Naive B cell (primary cell): Measurements from ENCODE around the gene ZNF135. TPM values are rescaled to one million over a fixed set of nuclear protein-coding genes. Genes with fewer than 3 reads are reported as not detected.

ENCODE experiments used
- ATAC-seq, 2 donors: fragments of 150-1000 bp; cut with Tn5 transposase; 2 replicates each; pipeline ENCODE4 v1.10.0; 2021; ENCODE audit warnings: low read depth in 2 of 2, mild to moderate bottlenecking in 2 of 2, moderate library complexity in 2 of 2
- DNase-seq: peaks from one replicate; pipeline ENCODE4 v3.0.0; 2022
- H3K27ac Mint-ChIP-seq, 6 donors: one replicate each; pipeline ENCODE4 v1.8.0; 2020 to 2022; ENCODE audit warnings: mild to moderate bottlenecking in 6 of 6, mixed read lengths in 6 of 6, moderate library complexity in 5 of 6, inconsistent platforms in 2 of 6
- H3K27me3 Mint-ChIP-seq, 3 donors: one replicate each; pipeline ENCODE4 v1.8.0; 2021 to 2022; ENCODE audit warnings: mixed read lengths in 3 of 3, mild to moderate bottlenecking in 1 of 3
- H3K36me3 Mint-ChIP-seq, 2 donors: one replicate each; pipeline ENCODE4 v1.8.0; 2020 to 2022; ENCODE audit warnings: mixed read lengths in 2 of 2, inconsistent platforms in 1 of 2, mild to moderate bottlenecking in 1 of 2
- H3K4me1 Mint-ChIP-seq, 3 donors: one replicate each; pipeline ENCODE4 v1.8.0; 2020 to 2022; ENCODE audit warnings: mixed read lengths in 3 of 3, inconsistent platforms in 1 of 3, mild to moderate bottlenecking in 1 of 3, moderate library complexity in 1 of 3
- H3K4me3 Mint-ChIP-seq, 8 donors: one replicate each; pipeline ENCODE4 v1.8.0; 2020 to 2022; ENCODE audit warnings: mild to moderate bottlenecking in 8 of 8, mixed read lengths in 8 of 8, moderate library complexity in 8 of 8, inconsistent platforms in 2 of 8
- H3K9me3 Mint-ChIP-seq, 7 donors: one replicate each; pipeline ENCODE4 v1.8.0; 2020 to 2022; ENCODE audit warnings: mixed read lengths in 7 of 7, mild to moderate bottlenecking in 5 of 7, inconsistent platforms in 2 of 7, moderate library complexity in 1 of 7
- polyA plus RNA-seq, 6 donors: library from polyadenylated mRNA; unstranded; fragments of 300-500 nt; fragmentation: Illumina TruSeq; gene quantifications; one replicate each; pipeline ENCODE4 v1.2.3, GENCODE V29; 2021; ENCODE audit warnings: low read depth in 6 of 6

ZNF135 gene
- polyA plus RNA-seq: 10 to 100 TPM in 1 of 6 donors, 1 to 10 TPM in 4, not detected in 1; 4.2 to 11.1 (median 5.6) TPM

GRCh38 chr19:58059003-58059670, at the start of gene ZNF135:
Gene ZNF135, plus strand, starts transcription at chr19:58059282. Its CDS starts 721 bp downstream, at chr19:58060003.
- Mint-ChIP-seq H3K27me3 (peaks cover 8 to 21% (median 18%) of the 10 kb centered on the region in 3 donors), H3K36me3 (peaks cover 6 to 30% of the 10 kb centered on the region in 2 donors), H3K27ac (peak within 1 kb of the TSS; percentile 80 to 98 (median 94)), H3K4me1 (peaks cover 14 to 26% (median 14%) of the 10 kb centered on the region in 3 donors), H3K4me3 (peak within 1 kb of the TSS; percentile 89 to 94 (median 92)), H3K9me3 (peaks cover 10 to 36% (median 13%) of the 10 kb centered on the region in 7 donors)
- ATAC-seq (peak; percentile 90 to 91), DNase-seq (peak; percentile 85)

- Mint-ChIP-seq H3K4me1 (peaks cover 6 to 37% (median 27%) of the 10 kb centered on the region in 3 donors), H3K27ac (peak overlapping the region; percentile 30 to 95 (median 91)), H3K9me3 (peaks cover 0 to 30% (median 12%) of the 10 kb centered on the region in 7 donors), H3K27me3 (no peaks in the 10 kb centered on the region), H3K4me3 (peak overlapping the region; percentile 83 to 93 (median 90)), H3K36me3 (peaks cover 4 to 40% of the 10 kb centered on the region in 2 donors)
- DNase-seq (no peak), ATAC-seq (no peak)
These were observed 49.8 kb upstream of the ZNF135 start for GRCh38 chr19:58009301-58009665.

GRCh38 chr19:58009666-58010301, 49.3 kb upstream of the ZNF135 start:
- DNase-seq (peak; percentile 87), ATAC-seq (peak; percentile 96 to 99)
- Mint-ChIP-seq H3K27ac (peak overlapping the region; percentile 67 to 95 (median 92)), H3K36me3 (peaks cover 2 to 35% of the 10 kb centered on the region in 2 donors), H3K4me3 (peak overlapping the region; percentile 83 to 93 (median 90)), H3K27me3 (no peaks in the 10 kb centered on the region), H3K4me1 (peaks cover 1 to 32% (median 22%) of the 10 kb centered on the region in 3 donors), H3K9me3 (peaks cover 0 to 26% (median 9%) of the 10 kb centered on the region in 7 donors)

- no peak for DNase-seq
- Mint-ChIP-seq H3K27ac (peak overlapping the region in 5 of 6 donors; percentile 60 to 94 (median 90)), H3K27me3 (no peaks in the 10 kb centered on the region), H3K4me3 (peak overlapping the region; percentile 83 to 93 (median 90)), H3K9me3 (peaks cover 0 to 23% (median 8%) of the 10 kb centered on the region in 7 donors), H3K4me1 (peaks cover 0 to 25% (median 15%) of the 10 kb centered on the region in 3 donors), H3K36me3 (peaks cover 0 to 28% of the 10 kb centered on the region in 2 donors)
- no peak for ATAC-seq
These were observed 48.6 kb upstream of the ZNF135 start for GRCh38 chr19:58010507-58010906.

GRCh38 chr19:58014141-58014540, 44.9 kb upstream of the ZNF135 start:
- H3K36me3 Mint-ChIP-seq: peaks cover 0 to 7% of the 10 kb centered on the region in 2 donors
- H3K27me3 Mint-ChIP-seq: peaks cover 0 to 5% (median 0%) of the 10 kb centered on the region in 3 donors
- H3K4me3 Mint-ChIP-seq: no peak overlapping the region
- no peak for DNase-seq
- ATAC-seq: no peak
- H3K4me1 Mint-ChIP-seq: peaks cover 0 to 12% (median 3%) of the 10 kb centered on the region in 3 donors
- H3K27ac Mint-ChIP-seq: no peak overlapping the region
- H3K9me3 Mint-ChIP-seq: peaks cover 0 to 9% (median 0%) of the 10 kb centered on the region in 7 donors

- peaks cover 0 to 10% (median 7%) of the 10 kb centered on the region in 3 donors for H3K4me1 Mint-ChIP-seq
- peaks cover 0 to 5% (median under 1%) of the 10 kb centered on the region in 7 donors for H3K9me3 Mint-ChIP-seq
- no peak overlapping the region for H3K27ac Mint-ChIP-seq
- H3K4me3 Mint-ChIP-seq: no peak overlapping the region
- H3K36me3 Mint-ChIP-seq: no peaks in the 10 kb centered on the region
- DNase-seq: no peak
- ATAC-seq: no peak
- H3K27me3 Mint-ChIP-seq: peaks cover 0 to 6% (median 5%) of the 10 kb centered on the region in 3 donors
These were observed 39.0 kb upstream of the ZNF135 start for GRCh38 chr19:58020129-58020528.

- Mint-ChIP-seq H3K27me3 (peaks cover 0 to 6% (median 0%) of the 10 kb centered on the region in 3 donors), H3K36me3 (no peaks in the 10 kb centered on the region), H3K9me3 (peaks cover 0 to 10% (median 4%) of the 10 kb centered on the region in 7 donors), H3K4me1 (peaks cover 0 to 10% (median 7%) of the 10 kb centered on the region in 3 donors), H3K27ac (peak overlapping the region in 5 of 6 donors; percentile 11 to 95 (median 61)), H3K4me3 (peak overlapping the region in 2 of 8 donors; percentile 26 to 45)
- DNase-seq (peak; percentile 74), ATAC-seq (peak; percentile 99)
These were observed 37.4 kb upstream of the ZNF135 start for GRCh38 chr19:58021541-58022282.

- no peak overlapping the region for H3K4me3 Mint-ChIP-seq
These were observed 36.8 kb upstream of the ZNF135 start for GRCh38 chr19:58022283-58022660.

GRCh38 chr19:58024661-58025060, 34.4 kb upstream of the ZNF135 start:
- no peaks in the 10 kb centered on the region for H3K36me3 Mint-ChIP-seq
- peaks cover 0 to 10% (median 7%) of the 10 kb centered on the region in 3 donors for H3K4me1 Mint-ChIP-seq
- DNase-seq (no peak), ATAC-seq (no peak)
- no peak overlapping the region for H3K4me3 Mint-ChIP-seq
- peaks cover 8 to 17% (median 16%) of the 10 kb centered on the region in 3 donors for H3K27me3 Mint-ChIP-seq
- H3K27ac Mint-ChIP-seq: no peak overlapping the region
- H3K9me3 Mint-ChIP-seq: peaks cover 0 to 14% (median 6%) of the 10 kb centered on the region in 7 donors

More at GRCh38 chr19:58022283-58022660, 36.8 kb upstream of the ZNF135 start:
- H3K36me3 Mint-ChIP-seq: no peaks in the 10 kb centered on the region
- peaks cover 0 to 10% (median 7%) of the 10 kb centered on the region in 3 donors for H3K4me1 Mint-ChIP-seq
- H3K9me3 Mint-ChIP-seq: peaks cover 0 to 10% (median 5%) of the 10 kb centered on the region in 7 donors
- peaks cover 0 to 6% (median 0%) of the 10 kb centered on the region in 3 donors for H3K27me3 Mint-ChIP-seq
- no peak for DNase-seq
- H3K27ac Mint-ChIP-seq: peak overlapping the region in 2 of 6 donors; percentile 61 to 74
- peak; percentile 13 to 20 for ATAC-seq

GRCh38 chr19:58033741-58034476, 25.2 kb upstream of the ZNF135 start, which contains the start of gene ZSCAN1:
Gene ZSCAN1, plus strand, starts transcription at chr19:58034025. Its CDS starts 3,812 bp downstream, at chr19:58037837.
- Mint-ChIP-seq H3K9me3 (peaks cover 13 to 39% (median 19%) of the 10 kb centered on the region in 7 donors), H3K4me1 (peaks cover 8 to 18% (median 9%) of the 10 kb centered on the region in 3 donors), H3K36me3 (peaks cover 4 to 33% of the 10 kb centered on the region in 2 donors), H3K4me3 (peak within 1 kb of the TSS; percentile 70 to 92 (median 79)), H3K27me3 (peaks cover 25 to 56% (median 47%) of the 10 kb centered on the region in 3 donors), H3K27ac (peak within 1 kb of the TSS in 4 of 6 donors; percentile 85 to 96 (median 93))
- DNase-seq (peak; percentile 74), ATAC-seq (peak; percentile 92)

- DNase-seq (no peak), ATAC-seq (no peak)
- peaks cover 11 to 36% (median 19%) of the 10 kb centered on the region in 7 donors for H3K9me3 Mint-ChIP-seq
- peaks cover 4 to 33% of the 10 kb centered on the region in 2 donors for H3K36me3 Mint-ChIP-seq
- peaks cover 22 to 56% (median 47%) of the 10 kb centered on the region in 3 donors for H3K27me3 Mint-ChIP-seq
- H3K4me1 Mint-ChIP-seq: peaks cover 8 to 18% (median 9%) of the 10 kb centered on the region in 3 donors
- H3K27ac Mint-ChIP-seq: peak overlapping the region in 1 of 6 donors; percentile 85
- H3K4me3 Mint-ChIP-seq: peak overlapping the region in 3 of 8 donors; percentile 72 to 92 (median 88)
These were observed 24.6 kb upstream of the ZNF135 start for GRCh38 chr19:58034477-58034793.

- peaks cover 12 to 33% (median 19%) of the 10 kb centered on the region in 7 donors for H3K9me3 Mint-ChIP-seq
- peaks cover 8 to 18% (median 9%) of the 10 kb centered on the region in 3 donors for H3K4me1 Mint-ChIP-seq
- ATAC-seq: no peak
- DNase-seq: no peak
- H3K36me3 Mint-ChIP-seq: peaks cover 4 to 33% of the 10 kb centered on the region in 2 donors
- no peak overlapping the region for H3K27ac Mint-ChIP-seq
- H3K27me3 Mint-ChIP-seq: peaks cover 21 to 57% (median 54%) of the 10 kb centered on the region in 3 donors
- peak overlapping the region in 3 of 8 donors; percentile 48 to 61 (median 53) for H3K4me3 Mint-ChIP-seq
These were observed 23.2 kb upstream of the ZNF135 start for GRCh38 chr19:58035863-58036262.
